HG02798 (cell line): Measurements from ENCODE around the gene NR2F1-AS1.

Source experiments
- ATAC-seq: cut with Tn5 transposase; IDR thresholded peaks from one replicate; pipeline ENCODE4 v1.9.1; 2021; ENCODE audit warnings: mild to moderate bottlenecking; ENCODE audit not compliant: unreplicated experiment, poor library complexity

The NR2F1-AS1 gene

DNA sequence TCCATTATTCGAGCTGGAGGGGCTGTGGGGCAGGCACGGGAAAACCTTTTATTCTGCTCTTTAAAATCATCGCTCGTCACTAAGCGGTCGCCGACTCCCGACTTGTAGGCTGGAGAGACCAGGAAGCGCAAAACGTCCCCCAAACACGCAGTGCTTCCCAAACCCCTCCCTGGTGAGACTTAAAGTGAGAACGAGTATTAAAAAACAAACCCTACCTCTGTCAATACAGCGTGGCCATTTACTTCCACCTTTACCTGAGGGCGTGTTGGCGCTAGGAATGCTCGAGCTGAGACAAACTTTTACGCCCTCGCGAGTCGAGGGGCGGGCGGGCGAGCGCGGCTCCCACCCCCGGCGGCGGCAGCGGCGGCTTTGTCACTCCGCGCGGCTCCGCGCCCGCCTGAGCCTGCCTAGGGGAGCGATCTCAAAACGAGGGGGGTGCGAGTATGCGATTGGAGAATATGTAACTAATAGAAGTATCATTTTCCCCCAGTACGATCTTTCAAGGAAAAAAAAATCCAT is at the start of gene NR2F1-AS1:
Gene NR2F1-AS1, minus strand, starts transcription at position 293 of the 519 bp plus-strand sequence.
- peak; percentile 27 for ATAC-seq

DNA sequence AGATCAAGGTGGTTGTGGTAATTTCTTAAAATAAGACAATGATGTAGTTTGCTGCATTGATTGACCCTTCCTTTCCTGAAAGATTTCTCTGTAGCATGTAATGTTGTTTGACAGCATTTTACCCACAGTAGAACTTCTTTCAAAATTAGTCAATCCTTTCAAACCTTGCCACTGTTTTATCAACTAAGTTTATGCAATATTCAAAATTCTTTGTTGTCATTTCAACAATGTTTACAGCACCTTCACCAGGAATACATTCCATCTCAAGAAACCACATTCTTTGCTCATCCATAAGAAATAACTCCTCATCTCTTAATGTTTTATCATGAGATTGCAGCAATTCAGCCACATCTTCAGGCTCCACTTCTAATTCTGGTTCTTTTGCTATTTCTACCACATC is 45.8 kb upstream of the NR2F1-AS1 start:
- ATAC-seq, result no peak

DNA sequence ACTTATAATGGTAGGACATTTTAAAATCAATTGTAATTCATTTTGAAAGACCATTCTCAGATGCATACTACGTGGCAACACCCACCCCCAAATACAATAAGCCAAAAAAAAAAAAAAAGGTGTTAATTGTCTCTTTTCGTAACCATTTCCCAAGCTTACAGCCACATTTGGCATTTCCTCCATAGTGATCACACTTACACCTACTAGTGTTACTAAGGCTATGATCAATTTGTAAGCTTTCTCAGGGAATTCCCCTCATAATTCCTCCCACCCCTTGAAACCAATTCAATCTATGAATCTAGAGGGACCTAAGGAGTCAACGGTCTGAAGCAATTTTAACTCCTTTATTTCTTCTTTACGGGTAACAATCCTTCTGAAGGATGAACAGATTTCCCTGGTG is 42.1 kb upstream of the NR2F1-AS1 start:
- ATAC-seq, result no peak

- ATAC-seq, result no peak
These were observed 41.3 kb upstream of the NR2F1-AS1 start for GRCh38 chr5:93622240-93622885.

DNA sequence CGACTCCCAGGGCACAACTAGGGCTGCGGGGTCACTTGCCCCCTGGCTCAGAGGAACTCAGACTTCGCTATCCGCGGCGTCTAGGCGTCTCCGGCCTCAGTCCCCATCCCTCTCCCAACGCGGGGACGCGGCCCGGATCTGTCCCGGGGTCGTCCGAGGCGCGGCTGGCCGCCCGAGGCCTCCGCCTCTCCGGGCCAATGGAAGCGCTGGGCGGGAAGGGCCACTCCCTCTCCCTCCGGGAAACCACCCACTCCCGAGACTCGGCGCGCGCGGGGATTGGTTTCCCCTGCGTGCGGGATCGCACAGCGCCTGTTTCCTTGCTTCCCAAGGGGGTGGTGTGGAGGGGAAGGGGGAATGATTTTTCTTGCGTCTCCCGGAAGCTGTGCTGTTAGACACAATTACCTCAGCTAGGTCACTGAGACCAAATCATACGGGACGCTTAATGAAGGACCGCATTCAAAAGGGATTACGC is 40.3 kb upstream of the NR2F1-AS1 start:
- ATAC-seq, result peak; percentile 14

DNA sequence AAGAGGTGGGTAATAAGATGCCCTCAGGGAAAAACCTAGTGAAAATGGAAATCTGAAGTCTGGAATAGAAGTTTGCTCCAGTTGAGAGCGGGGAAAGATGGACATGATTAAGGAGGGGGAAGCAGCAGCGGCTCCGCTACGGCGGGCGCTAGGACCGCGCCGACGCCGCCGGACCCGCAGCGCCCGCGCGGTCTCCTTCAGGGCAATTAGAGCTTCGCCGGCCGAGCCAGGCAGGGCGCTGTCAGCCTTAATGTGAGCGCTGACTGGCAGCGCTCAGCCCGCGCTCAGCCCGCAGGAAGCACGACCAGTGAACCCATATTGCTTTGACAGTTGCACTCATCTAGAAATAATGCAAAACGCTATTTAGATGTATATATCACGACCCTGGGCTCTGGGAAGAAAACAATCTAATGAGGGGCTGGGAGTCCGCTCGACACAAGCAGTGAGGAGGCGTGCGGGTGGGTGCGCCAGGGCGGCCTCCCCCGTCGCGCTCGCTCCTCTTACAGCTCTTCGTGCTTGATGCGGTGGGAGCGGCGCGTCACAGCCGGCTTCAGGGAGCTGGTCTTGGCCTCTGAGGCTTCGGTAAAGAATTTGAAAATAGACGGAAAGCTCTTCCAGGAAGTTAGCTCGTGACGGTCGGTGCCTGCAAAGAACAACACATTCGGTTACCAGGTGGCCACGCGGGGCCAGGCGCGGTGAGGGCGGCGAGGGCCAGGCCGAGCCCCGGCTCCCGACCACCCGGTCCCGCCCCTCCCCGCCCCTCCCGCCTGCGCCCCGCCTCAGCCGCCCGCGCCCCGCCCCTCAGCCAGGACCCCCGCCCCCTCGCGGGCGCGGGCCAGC is 39.7 kb upstream of the NR2F1-AS1 start:
- peak; percentile 98 for ATAC-seq

GRCh38 chr5:93616538-93617174 is 35.6 kb upstream of the NR2F1-AS1 start:
- ATAC-seq, result no peak

DNA sequence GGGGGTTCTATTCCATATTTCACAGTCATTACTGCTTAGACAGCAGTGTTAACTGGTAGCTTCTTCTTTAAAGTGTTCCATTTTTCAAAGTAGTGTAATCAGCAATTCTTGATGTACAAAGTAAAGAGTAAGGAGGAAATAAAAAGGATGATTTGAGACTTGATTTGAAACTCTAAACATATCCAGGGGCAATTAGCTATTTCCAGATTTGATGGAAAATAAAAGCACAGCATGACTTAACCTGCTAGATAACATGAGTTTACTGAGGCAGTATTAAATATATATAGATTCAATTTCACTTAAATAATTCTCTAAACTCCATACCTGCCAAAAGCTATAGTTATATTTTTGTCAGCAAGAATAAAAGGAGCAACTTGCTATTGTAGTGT is 31.8 kb upstream of the NR2F1-AS1 start:
- no peak for ATAC-seq

DNA sequence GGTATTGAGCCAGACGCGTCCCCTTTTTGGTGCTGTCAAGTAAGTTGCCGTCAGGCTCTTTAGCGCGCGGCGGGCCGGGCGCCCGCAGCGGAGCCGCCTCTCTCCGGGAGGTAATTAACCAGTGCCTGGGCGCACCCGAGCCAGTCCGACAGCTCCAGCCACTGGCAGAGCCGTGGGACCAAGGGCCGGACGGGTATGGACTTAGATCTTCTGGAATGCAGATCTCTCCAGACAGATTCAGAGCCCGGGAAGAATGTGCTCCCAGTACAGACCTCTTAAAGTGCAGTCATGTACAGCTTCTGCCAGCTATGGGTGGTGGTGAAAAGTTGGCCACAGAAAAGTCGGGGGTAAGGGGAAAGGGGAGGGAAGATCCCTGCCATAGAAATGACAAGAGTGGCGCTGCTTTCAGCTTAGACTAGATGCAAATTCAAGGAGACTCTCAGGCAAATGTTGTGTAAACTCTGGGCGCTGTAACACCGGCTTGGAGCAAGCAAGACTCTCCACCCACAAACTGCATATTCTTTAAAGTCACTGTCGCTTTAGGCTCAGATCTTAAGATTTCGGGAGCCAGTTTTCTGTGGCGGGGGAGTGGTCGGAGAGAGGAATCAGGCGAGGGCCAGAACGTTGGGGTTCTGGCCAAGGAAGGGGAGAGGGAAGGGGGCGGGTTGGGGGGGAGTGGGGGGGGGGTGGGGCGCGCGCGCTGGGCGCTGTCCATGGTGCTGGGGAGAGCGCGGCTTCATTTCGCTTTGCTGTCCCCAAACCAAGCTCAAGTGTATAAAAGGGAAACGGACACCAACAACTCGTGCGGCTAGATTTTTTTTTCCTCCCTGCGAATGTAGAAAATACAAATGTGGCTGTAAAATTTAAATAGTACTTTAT is 31.2 kb upstream of the NR2F1-AS1 start:
- ATAC-seq, result no peak

GRCh38 chr5:93611273-93611975 is 30.4 kb upstream of the NR2F1-AS1 start:
- no peak for ATAC-seq

DNA sequence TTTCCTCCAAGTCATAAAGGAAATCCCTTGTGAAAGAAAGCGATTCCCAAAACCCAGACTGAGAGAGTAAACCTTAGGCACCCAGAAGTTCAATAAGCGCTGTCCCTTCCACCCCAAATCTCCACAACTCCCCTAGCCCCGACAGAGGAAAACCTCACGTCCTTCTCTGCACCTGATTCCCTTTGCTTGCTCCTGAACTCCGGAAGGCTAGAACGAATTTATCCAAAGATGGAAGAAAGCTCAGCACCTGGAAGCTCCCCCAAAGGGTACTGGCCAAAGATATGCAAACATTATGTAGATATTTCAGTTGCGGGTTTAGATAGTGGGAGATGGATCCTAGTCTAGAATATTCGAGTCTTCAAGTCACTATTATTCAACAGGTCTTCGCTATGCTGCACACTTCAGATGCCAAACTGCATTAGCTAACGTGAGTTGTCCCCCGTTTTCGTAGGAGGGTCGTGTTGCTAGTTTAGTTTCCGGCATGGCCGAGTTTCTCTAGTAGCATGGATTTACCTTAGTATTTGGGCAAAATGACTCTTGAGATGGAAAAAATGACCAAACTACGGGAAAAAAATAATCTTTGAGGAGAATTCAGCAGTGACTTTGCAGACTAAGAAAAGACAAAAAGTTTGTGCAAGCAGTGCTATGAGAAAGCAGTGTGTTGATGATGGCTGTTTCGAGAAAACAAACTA is 29.7 kb upstream of the NR2F1-AS1 start:
- no peak for ATAC-seq

DNA sequence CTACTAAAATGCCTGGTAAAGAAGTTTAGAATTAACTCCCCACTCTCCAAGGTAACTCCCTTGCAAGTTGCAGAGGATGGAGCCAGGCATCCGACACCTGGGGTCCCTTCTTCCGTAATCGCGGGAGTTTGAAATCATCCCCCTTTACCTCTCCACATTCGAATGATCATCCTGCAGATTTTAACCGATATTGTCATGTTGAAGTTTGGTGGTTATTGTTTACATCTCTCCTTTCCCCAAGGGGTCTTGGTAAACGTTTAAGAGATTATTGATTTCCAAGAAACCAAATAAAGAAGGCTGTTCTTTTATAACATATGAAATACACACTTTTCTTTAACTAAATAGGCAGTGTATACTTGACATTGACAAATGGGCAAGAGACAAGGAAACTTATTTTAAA is 28.7 kb upstream of the NR2F1-AS1 start:
- ATAC-seq, result no peak

GRCh38 chr5:93608855-93609254 is 27.8 kb upstream of the NR2F1-AS1 start:
- ATAC-seq, result no peak

DNA sequence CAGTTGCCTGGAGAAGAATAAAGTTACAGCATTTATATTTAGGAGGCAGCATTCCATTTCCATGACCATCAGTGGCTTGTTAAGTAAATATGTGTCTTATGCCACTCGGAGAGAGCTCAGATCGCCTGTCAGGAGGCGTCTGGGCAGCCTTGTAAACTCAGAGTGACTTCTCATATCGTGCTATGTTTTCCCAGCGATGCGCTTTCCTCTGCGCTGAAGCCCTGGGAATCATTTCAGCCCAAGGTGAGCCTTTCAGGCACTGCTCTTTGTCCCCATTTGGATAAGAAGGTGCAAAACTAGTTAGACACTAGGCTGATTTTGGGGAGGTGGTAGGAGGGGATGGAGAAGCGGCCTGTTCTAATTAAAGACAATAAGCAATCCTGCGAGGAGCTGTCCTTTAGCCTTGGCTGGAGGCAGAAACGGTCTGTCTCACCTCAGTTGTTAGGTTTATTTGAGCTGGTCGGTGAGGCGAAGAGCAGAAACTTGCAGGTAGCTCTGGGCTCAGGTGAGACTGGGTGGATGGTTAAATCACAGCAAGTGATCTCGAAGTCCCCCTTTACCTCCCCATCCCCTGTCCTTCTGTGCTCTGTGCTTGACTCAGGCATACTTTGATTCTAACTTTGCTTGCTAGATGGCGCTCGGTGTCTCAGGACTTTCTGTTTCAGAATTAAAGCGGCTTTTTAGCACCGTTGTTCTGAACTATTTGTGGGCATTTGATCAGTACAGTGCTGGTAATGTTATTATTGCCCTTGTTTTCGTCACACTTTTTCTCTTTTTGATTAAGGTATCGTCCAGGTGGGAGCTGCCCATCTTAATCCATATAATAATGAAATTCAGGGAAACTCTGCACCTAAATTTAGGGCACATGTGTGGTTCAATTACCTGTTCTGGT is 26.6 kb upstream of the NR2F1-AS1 start:
- peak; percentile 90 for ATAC-seq

DNA sequence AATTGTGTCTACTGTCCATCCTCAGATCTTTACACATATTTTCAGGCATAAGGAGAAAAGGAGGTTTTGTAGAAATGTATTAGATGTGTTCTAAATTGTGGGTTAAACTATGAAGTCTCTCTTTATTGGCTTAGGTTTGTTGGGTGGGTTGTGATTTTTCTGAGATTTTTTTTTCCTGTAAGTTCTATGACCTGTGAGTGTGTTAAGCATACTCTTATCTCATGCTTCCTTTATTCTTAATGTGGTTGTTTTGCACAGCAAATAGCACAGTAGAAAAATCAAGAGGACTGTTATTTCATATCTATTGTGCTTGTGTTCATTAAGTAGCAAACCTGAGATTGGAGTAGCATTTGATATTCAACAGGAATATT is 25.3 kb upstream of the NR2F1-AS1 start:
- ATAC-seq, result no peak

DNA sequence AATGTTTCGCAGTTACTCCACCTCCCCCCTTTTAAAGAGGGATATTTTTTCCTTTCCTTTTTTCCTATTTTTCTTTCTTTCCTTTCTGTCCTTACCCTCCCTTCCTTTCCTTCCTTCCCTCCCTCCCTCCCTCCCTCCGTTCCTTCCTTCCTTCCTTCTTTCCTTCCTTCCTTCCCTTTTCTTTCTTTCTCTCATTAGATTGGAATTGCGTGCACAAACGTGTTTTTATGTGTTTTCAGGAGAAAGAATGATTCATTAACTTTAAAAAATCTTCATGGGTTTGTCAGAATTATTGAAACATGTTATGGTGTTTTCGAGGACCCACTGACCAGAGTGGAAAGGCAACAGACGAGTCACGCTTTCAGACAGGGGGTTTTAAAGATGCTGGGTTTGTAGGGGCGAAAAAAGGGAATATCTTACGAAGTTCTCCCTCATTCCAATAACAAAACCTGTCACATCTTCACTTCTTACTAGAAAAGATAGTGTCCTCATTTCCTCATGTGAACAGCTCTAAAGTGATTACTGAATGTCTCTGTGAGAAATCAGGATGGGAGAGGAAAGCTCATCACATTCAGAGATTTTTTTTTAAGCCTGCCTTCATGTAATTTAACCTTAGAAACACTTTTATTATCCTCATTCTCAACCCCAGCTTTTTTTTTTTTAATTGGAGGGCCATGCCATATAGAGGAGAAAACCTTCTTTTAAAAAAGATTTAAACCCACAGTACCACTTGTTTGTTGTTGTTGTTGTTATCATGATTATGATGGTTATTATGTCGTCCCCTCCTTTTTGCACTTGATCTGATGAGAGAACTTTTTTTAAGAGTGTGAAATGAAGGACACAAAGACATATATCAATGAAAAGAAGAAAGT is 23.9 kb upstream of the NR2F1-AS1 start:
- no peak for ATAC-seq
